AG10803 (cell line): ENCODE measurements around the gene TBC1D22A.

Source experiments
- DNase-seq: peaks from one replicate; pipeline ENCODE4 v3.0.0; 2010; ENCODE audit warnings: low read depth
- H3K4me3 ChIP-seq: 2 replicates; pipeline ENCODE4 v1.5.1; 2011; ENCODE audit warnings: mild to moderate bottlenecking, low read length, control low read depth
- CTCF ChIP-seq: conservative IDR thresholded peaks from 2 replicates; pipeline ENCODE4 v1.5.1; 2011; ENCODE audit warnings: mild to moderate bottlenecking, low read length, control low read depth, inconsistent platforms

The TBC1D22A gene

GRCh38 chr22:46829117-46829891 lies 66.9 kb downstream of the TBC1D22A start:
- H3K4me3 ChIP-seq = peak overlapping the region; percentile 20
- TF ChIP-seq CTCF = no peak
- DNase-seq = peak; percentile 95

- TF ChIP-seq CTCF = no peak
- peak; percentile 73 for DNase-seq
- H3K4me3 ChIP-seq = peak overlapping the region; percentile 20
Observed at GRCh38 chr22:46829941-46830715, 67.7 kb downstream of the TBC1D22A start.

GRCh38 chr22:46830841-46831240 lies 68.4 kb downstream of the TBC1D22A start:
- no peak overlapping the region for H3K4me3 ChIP-seq
- no peak for DNase-seq
- TF ChIP-seq CTCF = no peak

GRCh38 chr22:46833228-46833627 lies 70.8 kb downstream of the TBC1D22A start:
- no peak for DNase-seq
- H3K4me3 ChIP-seq = no peak overlapping the region
- no peak for TF ChIP-seq CTCF

- H3K4me3 ChIP-seq = no peak overlapping the region
- TF ChIP-seq CTCF = no peak
- no peak for DNase-seq
Observed at GRCh38 chr22:46834021-46834737, 71.7 kb downstream of the TBC1D22A start.

- no peak overlapping the region for H3K4me3 ChIP-seq
- DNase-seq = no peak
- no peak for TF ChIP-seq CTCF
Observed at GRCh38 chr22:46835288-46835687, 72.8 kb downstream of the TBC1D22A start.
